Measurements from ENCODE around the gene PPARA.

- TF ChIP-seq, protein P1, sequence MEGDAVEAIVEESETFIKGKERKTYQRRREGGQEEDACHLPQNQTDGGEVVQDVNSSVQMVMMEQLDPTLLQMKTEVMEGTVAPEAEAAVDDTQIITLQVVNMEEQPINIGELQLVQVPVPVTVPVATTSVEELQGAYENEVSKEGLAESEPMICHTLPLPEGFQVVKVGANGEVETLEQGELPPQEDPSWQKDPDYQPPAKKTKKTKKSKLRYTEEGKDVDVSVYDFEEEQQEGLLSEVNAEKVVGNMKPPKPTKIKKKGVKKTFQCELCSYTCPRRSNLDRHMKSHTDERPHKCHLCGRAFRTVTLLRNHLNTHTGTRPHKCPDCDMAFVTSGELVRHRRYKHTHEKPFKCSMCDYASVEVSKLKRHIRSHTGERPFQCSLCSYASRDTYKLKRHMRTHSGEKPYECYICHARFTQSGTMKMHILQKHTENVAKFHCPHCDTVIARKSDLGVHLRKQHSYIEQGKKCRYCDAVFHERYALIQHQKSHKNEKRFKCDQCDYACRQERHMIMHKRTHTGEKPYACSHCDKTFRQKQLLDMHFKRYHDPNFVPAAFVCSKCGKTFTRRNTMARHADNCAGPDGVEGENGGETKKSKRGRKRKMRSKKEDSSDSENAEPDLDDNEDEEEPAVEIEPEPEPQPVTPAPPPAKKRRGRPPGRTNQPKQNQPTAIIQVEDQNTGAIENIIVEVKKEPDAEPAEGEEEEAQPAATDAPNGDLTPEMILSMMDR (IDR thresholded peaks at IDR 0.05) = no peak
- TF ChIP-seq POLR2A (IDR thresholded peaks at IDR 0.05) = no peak
These were observed 140.8 kb downstream of the PPARA start for GRCh38 chr22:46290843-46291785.
